Kidney epithelial cell (primary cell): ENCODE measurements around the gene JSRP1. TPM values are rescaled to one million over a fixed set of nuclear protein-coding genes. Genes with fewer than 3 reads are reported as not detected.

Experiments
- DNase-seq: peaks from one replicate; pipeline ENCODE4 v3.0.0-alpha.2; 2010; ENCODE audit warnings: low read depth
- H3K27me3 ChIP-seq: 2 replicates; pipeline ENCODE4 v1.6.0; 2011; ENCODE audit warnings: low read length; ENCODE audit not compliant: control insufficient read depth, insufficient read depth
- H3K36me3 ChIP-seq: 2 replicates; pipeline ENCODE4 v1.5.1; 2011; ENCODE audit warnings: low read length; ENCODE audit not compliant: control insufficient read depth, insufficient read depth
- H3K4me3 ChIP-seq: 2 replicates; pipeline ENCODE4 v1.5.1; 2011; ENCODE audit warnings: low read depth, mild to moderate bottlenecking, control low read depth, low read length
- CTCF ChIP-seq: IDR thresholded peaks from 2 replicates; pipeline ENCODE4 v1.5.1; 2011; ENCODE audit warnings: mild to moderate bottlenecking, moderate library complexity, low read length, control low read depth, inconsistent platforms; ENCODE audit not compliant: insufficient read depth, poor library complexity, severe bottlenecking
- total RNA-seq: library from RNA; depleted of rRNA; stranded (reverse); fragments of >200 nt; gene quantifications from 2 replicates; pipeline ENCODE4 v1.2.3, GENCODE V29; 2015

JSRP1 gene
- total RNA-seq, 1 donor from 2014 or later = 2.5 TPM

- no peak for DNase-seq
- no peak for TF ChIP-seq CTCF
Observed at GRCh38 chr19:2259336-2259735, 3.1 kb upstream of the JSRP1 start.

GRCh38 chr19:2255112-2255845 is 938 bp downstream of the JSRP1 start:
- no peaks in the 10 kb centered on the region for H3K36me3 ChIP-seq
- peaks cover 39% of the 10 kb centered on the region for H3K27me3 ChIP-seq
- H3K4me3 ChIP-seq = no peak overlapping the region
- DNase-seq = no peak
- no peak for TF ChIP-seq CTCF

More at GRCh38 chr19:2259336-2259735, 3.1 kb upstream of the JSRP1 start:
- H3K27me3 ChIP-seq = peaks cover 3% of the 10 kb centered on the region
- no peaks in the 10 kb centered on the region for H3K36me3 ChIP-seq
- no peak overlapping the region for H3K4me3 ChIP-seq

GRCh38 chr19:2254064-2254872 is 1.9 kb downstream of the JSRP1 start:
- Histone ChIP-seq H3K4me3 (no peak overlapping the region), H3K36me3 (no peaks in the 10 kb centered on the region), H3K27me3 (peaks cover 48% of the 10 kb centered on the region)
- DNase-seq = no peak
- TF ChIP-seq CTCF = peak; percentile 63

GRCh38 chr19:2253106-2254063 is 2.8 kb downstream of the JSRP1 start:
- Histone ChIP-seq H3K4me3 (no peak overlapping the region), H3K27me3 (peaks cover 48% of the 10 kb centered on the region), H3K36me3 (no peaks in the 10 kb centered on the region)
- no peak for DNase-seq
- TF ChIP-seq CTCF = peak; percentile 45

GRCh38 chr19:2252797-2253105 is 3.5 kb downstream of the JSRP1 start:
- DNase-seq = no peak
- Histone ChIP-seq H3K36me3 (no peaks in the 10 kb centered on the region), H3K27me3 (peaks cover 48% of the 10 kb centered on the region), H3K4me3 (no peak overlapping the region)
- no peak for TF ChIP-seq CTCF
